Thyroid gland (tissue), 4 donors: Measurements from ENCODE around the gene DERL3. TPM values are rescaled to one million over a fixed set of nuclear protein-coding genes. Genes with fewer than 3 reads are reported as not detected.

Source experiments
- DNase-seq, 2 donors: peaks; one replicate each; pipeline ENCODE4 v3.0.0-alpha.2; 2019
- H3K27ac ChIP-seq, 3 donors: fragments of 200-600 bp; sonication (generic); 1 replicate in 2 of 3; 2 replicates in 1 of 3; pipeline ENCODE4 v1.5.1; 2016 to 2019; ENCODE audit warnings: mild to moderate bottlenecking in 1 of 3, moderate library complexity in 1 of 3
- H3K27me3 ChIP-seq: fragments of 200-600 bp; sonication (generic); one replicate; pipeline ENCODE4 v1.5.1; 2019
- H3K36me3 ChIP-seq, 2 donors: fragments of 200-600 bp; sonication (generic); one replicate each; pipeline ENCODE4 v1.5.1; 2016 to 2019
- H3K4me1 ChIP-seq, 2 donors: fragments of 200-600 bp; sonication (generic); one replicate each; pipeline ENCODE4 v1.5.1; 2017 to 2019
- H3K4me3 ChIP-seq, 3 donors: fragments of 200-600 bp; sonication (generic); replicated peaks in 1 of 3; 1 replicate in 2 of 3; 2 replicates in 1 of 3; pipeline ENCODE4 v1.5.1; 2016; ENCODE audit warnings: mild to moderate bottlenecking in 1 of 3
- H3K9me3 ChIP-seq: fragments of 200-600 bp; sonication (generic); one replicate; pipeline ENCODE4 v1.5.1; 2017
- POLR2A ChIP-seq, 2 donors: fragments of 450-650 bp; IDR thresholded peaks; one replicate each; pipeline ENCODE4 v1.6.1; 2017; ENCODE audit warnings: antibody characterized with exemption in 2 of 2, mild to moderate bottlenecking in 2 of 2, moderate library complexity in 1 of 2
- WGBS, 2 donors: methylation state at CpG; one replicate each; pipeline ENCODE4 v1.1.5; 2017; 5-methylcytosine and 5-hydroxymethylcytosine counted together
- intact Hi-C: fragments of 100-400 bp; cut with DNase I; formaldehyde crosslinking; loops from one replicate; pipeline ENCODE4 v1.15.1; 2023
- total RNA-seq, 4 donors: library from RNA; depleted of rRNA; stranded (reverse); fragments of >200 nt; gene quantifications; one replicate each; pipeline ENCODE4 v1.2.3, GENCODE V29; 2016
- TF ChIP-seq, protein P1 (sequence below), 6 experiments: fragments of 200-600 bp in 3 of 6; fragments of 450-650 bp in 3 of 6; sonication (generic) in 3 of 6; IDR thresholded peaks; one replicate each; pipeline ENCODE4 v1.5.1; 2016 to 2019; ENCODE audit warnings: antibody characterized with exemption in 6 of 6, mild to moderate bottlenecking in 2 of 6, inconsistent platforms in 1 of 6, moderate library complexity in 1 of 6

DERL3 gene
- total RNA-seq, 4 donors from 2014 or later, result 1.6 to 15.9 (median 4.1) TPM

GRCh38 chr22:23835484-23836144 lies 3.2 kb downstream of the DERL3 start:
- TF ChIP-seq, protein P1, sequence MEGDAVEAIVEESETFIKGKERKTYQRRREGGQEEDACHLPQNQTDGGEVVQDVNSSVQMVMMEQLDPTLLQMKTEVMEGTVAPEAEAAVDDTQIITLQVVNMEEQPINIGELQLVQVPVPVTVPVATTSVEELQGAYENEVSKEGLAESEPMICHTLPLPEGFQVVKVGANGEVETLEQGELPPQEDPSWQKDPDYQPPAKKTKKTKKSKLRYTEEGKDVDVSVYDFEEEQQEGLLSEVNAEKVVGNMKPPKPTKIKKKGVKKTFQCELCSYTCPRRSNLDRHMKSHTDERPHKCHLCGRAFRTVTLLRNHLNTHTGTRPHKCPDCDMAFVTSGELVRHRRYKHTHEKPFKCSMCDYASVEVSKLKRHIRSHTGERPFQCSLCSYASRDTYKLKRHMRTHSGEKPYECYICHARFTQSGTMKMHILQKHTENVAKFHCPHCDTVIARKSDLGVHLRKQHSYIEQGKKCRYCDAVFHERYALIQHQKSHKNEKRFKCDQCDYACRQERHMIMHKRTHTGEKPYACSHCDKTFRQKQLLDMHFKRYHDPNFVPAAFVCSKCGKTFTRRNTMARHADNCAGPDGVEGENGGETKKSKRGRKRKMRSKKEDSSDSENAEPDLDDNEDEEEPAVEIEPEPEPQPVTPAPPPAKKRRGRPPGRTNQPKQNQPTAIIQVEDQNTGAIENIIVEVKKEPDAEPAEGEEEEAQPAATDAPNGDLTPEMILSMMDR (IDR thresholded peaks at IDR 0.05), result no peak
- no peak for TF ChIP-seq POLR2A (IDR thresholded peaks at IDR 0.05)
- Histone ChIP-seq H3K9me3 (no peaks in the 10 kb centered on the region), H3K27ac (no peak overlapping the region), H3K27me3 (no peaks in the 10 kb centered on the region), H3K4me3 (no peak overlapping the region), H3K4me1 (peaks cover 10 to 22% of the 10 kb centered on the region in 2 donors), H3K36me3 (peaks cover 19 to 26% of the 10 kb centered on the region in 2 donors)
- no peak for DNase-seq
- WGBS, 2 donors, result 70 to 84% methylated on average over 9 to 10 of the region's 11 CpGs
- intact Hi-C loops, result no loop called here

DNA sequence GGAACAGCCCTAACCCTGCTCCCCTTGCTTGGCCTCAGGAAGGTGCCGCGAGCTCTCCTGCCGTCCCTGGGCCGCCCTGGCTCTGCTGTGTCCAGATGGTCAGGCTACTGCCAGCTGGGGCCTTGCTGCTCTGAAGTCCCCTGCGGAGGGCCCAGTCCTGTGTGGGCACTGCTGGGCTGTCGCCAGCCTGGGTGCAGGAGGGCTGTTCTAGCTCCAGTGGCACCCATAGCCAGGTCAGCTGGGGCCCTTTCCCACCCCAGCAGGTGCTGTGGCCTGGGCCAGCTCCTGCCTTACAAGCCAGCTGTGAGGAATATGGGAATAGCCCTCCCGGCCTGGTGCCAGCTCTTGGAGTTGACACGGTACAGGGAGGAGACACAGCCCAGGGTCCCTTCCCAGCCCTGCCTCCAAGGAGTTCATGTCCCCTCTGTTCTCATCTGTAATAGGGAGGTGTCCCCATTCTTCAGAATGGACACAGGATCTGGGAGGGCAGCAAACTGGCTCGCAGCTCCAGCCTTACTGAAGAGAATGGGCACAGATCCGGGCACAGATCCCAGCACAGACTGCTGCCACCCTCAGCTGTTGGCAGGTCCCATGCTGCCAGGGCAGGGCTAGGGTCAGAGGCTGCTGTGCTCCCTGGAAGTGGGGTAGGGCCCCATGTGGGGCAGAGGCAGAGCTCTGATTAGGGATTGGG lies 3.9 kb downstream of the DERL3 start:
- Histone ChIP-seq H3K4me3 (no peak overlapping the region), H3K9me3 (no peaks in the 10 kb centered on the region), H3K27ac (no peak overlapping the region), H3K4me1 (peaks cover 10 to 22% of the 10 kb centered on the region in 2 donors), H3K36me3 (peaks cover 19 to 26% of the 10 kb centered on the region in 2 donors), H3K27me3 (no peaks in the 10 kb centered on the region)
- no peak for TF ChIP-seq POLR2A (IDR thresholded peaks at IDR 0.05)
- TF ChIP-seq, protein P1 (IDR thresholded peaks at IDR 0.05), result no peak
- no peak for DNase-seq
- intact Hi-C loops, result no loop called here
- WGBS, 2 donors, result 85 to 91% methylated on average over 4 to 9 of the region's 10 CpGs

- H3K4me1 ChIP-seq, result peaks cover 10 to 18% of the 10 kb centered on the region in 2 donors
Measured at GRCh38 chr22:23834406-23834792, 4.4 kb downstream of the DERL3 start.

DNA sequence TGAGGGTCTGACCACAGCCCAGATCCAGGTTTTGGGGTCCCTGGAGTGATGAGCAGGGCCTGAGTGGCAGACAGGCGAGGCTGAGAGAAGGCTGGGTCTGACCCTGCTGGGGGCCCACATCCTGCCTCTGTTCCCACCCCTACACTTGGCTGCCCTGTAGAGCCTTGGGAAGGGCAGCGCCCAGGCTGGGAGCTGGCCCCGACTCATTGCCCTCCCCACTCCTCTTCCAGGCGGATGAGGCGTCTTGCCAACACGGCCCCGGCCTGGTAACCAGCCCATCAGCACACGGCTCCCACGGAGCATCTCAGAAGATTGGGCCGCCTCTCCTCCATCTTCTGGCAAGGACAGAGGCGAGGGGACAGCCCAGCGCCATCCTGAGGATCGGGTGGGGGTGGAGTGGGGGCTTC lies 4.9 kb downstream of the DERL3 start:
- no peak overlapping the region for H3K27ac ChIP-seq
- peaks cover 24 to 26% of the 10 kb centered on the region in 2 donors for H3K36me3 ChIP-seq
- H3K4me1 ChIP-seq, result peaks cover 10 to 13% of the 10 kb centered on the region in 2 donors

More at GRCh38 chr22:23834406-23834792, 4.4 kb downstream of the DERL3 start:
- intact Hi-C loops, result no loop called here
- no peak for TF ChIP-seq POLR2A (IDR thresholded peaks at IDR 0.05)
- TF ChIP-seq, protein P1 (IDR thresholded peaks at IDR 0.05), result no peak
- 91 to 97% methylated on average over 3 of the region's 3 CpGs for WGBS, 2 donors
- DNase-seq, result no peak
- Histone ChIP-seq H3K36me3 (peaks cover 22 to 26% of the 10 kb centered on the region in 2 donors), H3K9me3 (no peaks in the 10 kb centered on the region), H3K27ac (no peak overlapping the region), H3K27me3 (no peaks in the 10 kb centered on the region), H3K4me3 (no peak overlapping the region)

More for the DNA sequence above, 4.9 kb downstream of the DERL3 start:
- intact Hi-C loops, result no loop called here
- WGBS, 2 donors, result 80 to 88% methylated on average over 5 to 13 of the region's 13 CpGs
- no peaks in the 10 kb centered on the region for H3K27me3 ChIP-seq
- H3K9me3 ChIP-seq, result no peaks in the 10 kb centered on the region
- TF ChIP-seq POLR2A (IDR thresholded peaks at IDR 0.05), result no peak
- TF ChIP-seq, protein P1 (IDR thresholded peaks at IDR 0.05), result no peak
- no peak for DNase-seq
- no peak overlapping the region for H3K4me3 ChIP-seq
